ENCODE results near the gene PRB4. TPM values are rescaled to one million over a fixed set of nuclear protein-coding genes. Genes with fewer than 3 reads are reported as not detected.

Gene PRB4
- total and polyA plus RNA-seq, 2 of the 13 experiments (the other 11 are each of a cell fraction or from before 2014, with no cell fraction given) = not detected

DNA sequence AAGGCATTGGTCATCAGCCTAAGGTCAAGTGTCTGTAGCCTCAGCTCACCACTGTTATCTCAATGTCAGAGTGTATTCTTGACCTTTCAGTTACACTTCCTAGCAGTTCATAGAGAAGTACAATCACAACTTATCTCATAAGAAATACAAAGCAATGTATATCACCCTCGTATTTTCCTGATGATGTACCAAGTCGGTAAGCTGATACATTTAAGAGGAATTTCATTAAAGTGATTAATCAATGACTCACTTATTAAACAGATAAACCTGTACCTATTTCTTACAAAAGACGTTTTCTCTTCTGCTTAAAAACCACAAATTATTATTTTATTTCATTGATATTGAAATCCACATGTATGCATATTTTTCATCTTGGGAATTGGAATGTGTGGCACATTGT, 36.8 kb downstream of the PRB4 start:
- no peaks in the 10 kb centered on the region for H3K9me3 ChIP-seq (ENCODE audit: low read length)
- no peak overlapping the region for H3K9ac ChIP-seq (ENCODE audit: insufficient read depth, low read depth, low read length)
- H4K20me1 ChIP-seq (ENCODE audit: insufficient read depth, low read length) = no peaks in the 10 kb centered on the region
- H2AFZ ChIP-seq (ENCODE audit: low read length) = no peak overlapping the region
- H3K4me2 ChIP-seq (ENCODE audit: low read depth, low read length) = no peak overlapping the region
- DNase-seq (ENCODE audit: low spot score) = no peak
- no peaks in the 10 kb centered on the region for H3K27me3 ChIP-seq (ENCODE audit: control insufficient read depth in 1 of 2, insufficient read depth in 2 of 2, low read length in 2 of 2)
- no peak for FAIRE-seq
- no peak overlapping the region for H3K27ac ChIP-seq (ENCODE audit: extremely low read length, insufficient read depth, low read length)
- POLR2A ChIA-PET = no interaction called here
- H3K4me3 ChIP-seq (replicated peaks in 1 of 3; ENCODE audit: insufficient read depth in 1 of 3, low read depth in 2 of 3, low read length in 3 of 3) = no peak overlapping the region
- no peaks in the 10 kb centered on the region for H3K79me2 ChIP-seq (ENCODE audit: insufficient read depth, low read length)
- WGBS (ENCODE audit: low lambda C conversion rate) = 12% methylated on average over 3 of the region's 3 CpGs
- no TSS peak for BruUV-seq (replicated peaks)
- in situ Hi-C loops (cut with HindIII; ENCODE audit: extremely low pct_ligation_motif_present, low pct_unique_long_range_greater_than_20kb) (no loop called here), intact Hi-C loops (cut with micrococcal nuclease; ENCODE audit: unreplicated experiment) (no loop called here)
- H3K4me1 ChIP-seq (ENCODE audit: insufficient read depth, low read length) = no peaks in the 10 kb centered on the region
- CTCF ChIA-PET (ENCODE audit: low intra/inter-chr PET ratio, low total read pairs) = no interaction called here
- no peak for ATAC-seq
- no peak for TF ChIP-seq HMGA1 (CRISPR knock-in tag; conservative IDR thresholded peaks at IDR 0.05)
- H3K36me3 ChIP-seq (replicated peaks in 1 of 2; ENCODE audit: control insufficient read depth in 1 of 2, insufficient read depth in 2 of 2, low read length in 2 of 2) = no peaks in the 10 kb centered on the region

DNA sequence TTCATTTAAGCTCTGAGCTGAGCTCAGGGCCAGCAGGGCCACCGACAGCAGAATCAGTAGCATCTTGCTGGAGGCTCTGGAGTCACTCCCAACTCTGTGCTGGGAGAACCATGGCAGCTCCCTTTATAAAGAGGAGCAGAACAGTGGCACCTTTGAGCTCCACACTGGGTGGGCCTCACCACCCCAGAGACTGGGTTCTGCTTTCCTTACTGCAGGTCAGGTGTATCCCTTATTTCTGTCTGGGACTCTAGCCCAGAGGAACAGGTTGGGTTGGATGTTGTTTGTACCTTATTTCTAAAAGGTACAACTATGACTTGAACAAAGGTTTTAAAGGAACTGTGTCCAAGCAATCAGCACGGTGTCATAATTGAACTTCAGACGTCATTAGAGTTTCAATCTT, 40.6 kb downstream of the PRB4 start, which contains the start of gene PRB3:
Gene PRB3, minus strand, starts transcription at position 101 of the 400 bp plus-strand sequence. Its CDS starts 38 bp downstream, at position 63.
- CTCF ChIA-PET (ENCODE audit: low intra/inter-chr PET ratio, low total read pairs) = no interaction called here

More for the DNA sequence above, 40.6 kb downstream of the PRB4 start, which contains the start of gene PRB3:
- Histone ChIP-seq H4K20me1 (ENCODE audit: insufficient read depth, low read length) (no peaks in the 10 kb centered on the region), H3K27me3 (ENCODE audit: control insufficient read depth in 1 of 2, insufficient read depth in 2 of 2, low read length in 2 of 2) (no peaks in the 10 kb centered on the region), H3K9me3 (ENCODE audit: low read length) (no peaks in the 10 kb centered on the region), H3K4me2 (ENCODE audit: low read depth, low read length) (no peak within 1 kb of the TSS), H3K4me3 (replicated peaks in 1 of 3; ENCODE audit: insufficient read depth in 1 of 3, low read depth in 2 of 3, low read length in 3 of 3) (no peak within 1 kb of the TSS), H3K27ac (ENCODE audit: extremely low read length, insufficient read depth, low read length) (no peak within 1 kb of the TSS), H3K4me1 (ENCODE audit: insufficient read depth, low read length) (no peaks in the 10 kb centered on the region), H3K9ac (ENCODE audit: insufficient read depth, low read depth, low read length) (no peak within 1 kb of the TSS), H3K79me2 (ENCODE audit: insufficient read depth, low read length) (no peaks in the 10 kb centered on the region), H3K36me3 (replicated peaks in 1 of 2; ENCODE audit: control insufficient read depth in 1 of 2, insufficient read depth in 2 of 2, low read length in 2 of 2) (no peaks in the 10 kb centered on the region), H2AFZ (ENCODE audit: low read length) (no peak within 1 kb of the TSS)
- no peak for FAIRE-seq
- DNase-seq (ENCODE audit: low spot score) = no peak
- no TSS peak for BruUV-seq (replicated peaks)
- intact Hi-C loops (cut with micrococcal nuclease; ENCODE audit: unreplicated experiment) = no loop called here
- WGBS (ENCODE audit: low lambda C conversion rate) = 0% methylated on average over 3 of the region's 3 CpGs
- ATAC-seq = no peak
- in situ Hi-C loops (cut with HindIII; ENCODE audit: extremely low pct_ligation_motif_present, low pct_unique_long_range_greater_than_20kb) = no loop called here
- POLR2A ChIA-PET = no interaction called here
- TF ChIP-seq, protein P1, sequence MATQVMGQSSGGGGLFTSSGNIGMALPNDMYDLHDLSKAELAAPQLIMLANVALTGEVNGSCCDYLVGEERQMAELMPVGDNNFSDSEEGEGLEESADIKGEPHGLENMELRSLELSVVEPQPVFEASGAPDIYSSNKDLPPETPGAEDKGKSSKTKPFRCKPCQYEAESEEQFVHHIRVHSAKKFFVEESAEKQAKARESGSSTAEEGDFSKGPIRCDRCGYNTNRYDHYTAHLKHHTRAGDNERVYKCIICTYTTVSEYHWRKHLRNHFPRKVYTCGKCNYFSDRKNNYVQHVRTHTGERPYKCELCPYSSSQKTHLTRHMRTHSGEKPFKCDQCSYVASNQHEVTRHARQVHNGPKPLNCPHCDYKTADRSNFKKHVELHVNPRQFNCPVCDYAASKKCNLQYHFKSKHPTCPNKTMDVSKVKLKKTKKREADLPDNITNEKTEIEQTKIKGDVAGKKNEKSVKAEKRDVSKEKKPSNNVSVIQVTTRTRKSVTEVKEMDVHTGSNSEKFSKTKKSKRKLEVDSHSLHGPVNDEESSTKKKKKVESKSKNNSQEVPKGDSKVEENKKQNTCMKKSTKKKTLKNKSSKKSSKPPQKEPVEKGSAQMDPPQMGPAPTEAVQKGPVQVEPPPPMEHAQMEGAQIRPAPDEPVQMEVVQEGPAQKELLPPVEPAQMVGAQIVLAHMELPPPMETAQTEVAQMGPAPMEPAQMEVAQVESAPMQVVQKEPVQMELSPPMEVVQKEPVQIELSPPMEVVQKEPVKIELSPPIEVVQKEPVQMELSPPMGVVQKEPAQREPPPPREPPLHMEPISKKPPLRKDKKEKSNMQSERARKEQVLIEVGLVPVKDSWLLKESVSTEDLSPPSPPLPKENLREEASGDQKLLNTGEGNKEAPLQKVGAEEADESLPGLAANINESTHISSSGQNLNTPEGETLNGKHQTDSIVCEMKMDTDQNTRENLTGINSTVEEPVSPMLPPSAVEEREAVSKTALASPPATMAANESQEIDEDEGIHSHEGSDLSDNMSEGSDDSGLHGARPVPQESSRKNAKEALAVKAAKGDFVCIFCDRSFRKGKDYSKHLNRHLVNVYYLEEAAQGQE (IDR thresholded peaks at IDR 0.05; ENCODE audit: borderline replicate concordance in 1 of 2, low read depth in 1 of 2, low read length in 2 of 2) = no peak
- TF ChIP-seq RBM39 (IDR thresholded peaks at IDR 0.05; ENCODE audit: low read depth, low read length, poor library complexity, severe bottlenecking) (no peak), XRCC5 (optimal IDR thresholded peaks at IDR 0.05; ENCODE audit: low read length) (no peak)
- TF ChIP-seq, protein P2, sequence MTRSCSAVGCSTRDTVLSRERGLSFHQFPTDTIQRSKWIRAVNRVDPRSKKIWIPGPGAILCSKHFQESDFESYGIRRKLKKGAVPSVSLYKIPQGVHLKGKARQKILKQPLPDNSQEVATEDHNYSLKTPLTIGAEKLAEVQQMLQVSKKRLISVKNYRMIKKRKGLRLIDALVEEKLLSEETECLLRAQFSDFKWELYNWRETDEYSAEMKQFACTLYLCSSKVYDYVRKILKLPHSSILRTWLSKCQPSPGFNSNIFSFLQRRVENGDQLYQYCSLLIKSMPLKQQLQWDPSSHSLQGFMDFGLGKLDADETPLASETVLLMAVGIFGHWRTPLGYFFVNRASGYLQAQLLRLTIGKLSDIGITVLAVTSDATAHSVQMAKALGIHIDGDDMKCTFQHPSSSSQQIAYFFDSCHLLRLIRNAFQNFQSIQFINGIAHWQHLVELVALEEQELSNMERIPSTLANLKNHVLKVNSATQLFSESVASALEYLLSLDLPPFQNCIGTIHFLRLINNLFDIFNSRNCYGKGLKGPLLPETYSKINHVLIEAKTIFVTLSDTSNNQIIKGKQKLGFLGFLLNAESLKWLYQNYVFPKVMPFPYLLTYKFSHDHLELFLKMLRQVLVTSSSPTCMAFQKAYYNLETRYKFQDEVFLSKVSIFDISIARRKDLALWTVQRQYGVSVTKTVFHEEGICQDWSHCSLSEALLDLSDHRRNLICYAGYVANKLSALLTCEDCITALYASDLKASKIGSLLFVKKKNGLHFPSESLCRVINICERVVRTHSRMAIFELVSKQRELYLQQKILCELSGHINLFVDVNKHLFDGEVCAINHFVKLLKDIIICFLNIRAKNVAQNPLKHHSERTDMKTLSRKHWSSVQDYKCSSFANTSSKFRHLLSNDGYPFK (CRISPR knock-in tag; IDR thresholded peaks at IDR 0.05; ENCODE audit: borderline replicate concordance) = no peak

Measured in HepG2 (cell line).